ENCODE data around the gene TPO. TPM values are rescaled to one million over a fixed set of nuclear protein-coding genes. Genes with fewer than 3 reads are reported as not detected.

TPO gene
- total and polyA plus RNA-seq, 4 donors: not detected

GRCh38 chr2:1394709-1395408 is 18.4 kb upstream of the TPO start:
- no peaks in the 10 kb centered on the region for H3K9me3 ChIP-seq (ENCODE audit: control insufficient read depth in 4 of 4, low read length in 3 of 4)
- WGBS: 83% methylated on average over 7 of the region's 7 CpGs
- no peak overlapping the region for H3K9ac ChIP-seq (ENCODE audit: low read depth in 1 of 2, low read length in 2 of 2)
- peaks cover 0 to 4% (median 0%) of the 10 kb centered on the region in 4 donors for H3K27me3 ChIP-seq (ENCODE audit: control insufficient read depth in 4 of 4, insufficient read depth in 4 of 4, low read length in 3 of 4)
- no peak overlapping the region for H3K27ac ChIP-seq (ENCODE audit: low read depth in 1 of 2, low read length in 2 of 2)
- H3K4me1 ChIP-seq (ENCODE audit: control insufficient read depth in 4 of 4, insufficient read depth in 4 of 4, low read length in 3 of 4): no peaks in the 10 kb centered on the region
- H3K36me3 ChIP-seq (ENCODE audit: control insufficient read depth in 4 of 4, insufficient read depth in 3 of 4, low read depth in 1 of 4, low read length in 3 of 4): no peaks in the 10 kb centered on the region
- H3K4me3 ChIP-seq (ENCODE audit: low read depth in 1 of 3, low read length in 3 of 3): no peak overlapping the region
- DNase-seq (ENCODE audit: low spot score): no peak
- TF ChIP-seq TAF1 (conservative IDR thresholded peaks at IDR 0.05) (no peak), RAD21 (IDR thresholded peaks at IDR 0.05) (no peak), NR2F2 (IDR thresholded peaks at IDR 0.05) (no peak), MAX (IDR thresholded peaks at IDR 0.05) (no peak), YY1 (IDR thresholded peaks at IDR 0.05) (no peak), JUND (IDR thresholded peaks at IDR 0.05) (no peak), HNF4A (conservative IDR thresholded peaks at IDR 0.05) (no peak)

- Histone ChIP-seq H3K27me3 (ENCODE audit: control insufficient read depth in 4 of 4, insufficient read depth in 4 of 4, low read length in 3 of 4) (peaks cover 0 to 4% (median 1%) of the 10 kb centered on the region in 4 donors), H3K9me3 (ENCODE audit: control insufficient read depth in 4 of 4, low read length in 3 of 4) (no peaks in the 10 kb centered on the region), H3K4me1 (ENCODE audit: control insufficient read depth in 4 of 4, insufficient read depth in 4 of 4, low read length in 3 of 4) (no peaks in the 10 kb centered on the region), H3K27ac (ENCODE audit: low read depth in 1 of 2, low read length in 2 of 2) (no peak overlapping the region), H3K4me3 (ENCODE audit: low read depth in 1 of 3, low read length in 3 of 3) (no peak overlapping the region), H3K9ac (ENCODE audit: low read depth in 1 of 2, low read length in 2 of 2) (no peak overlapping the region), H3K36me3 (ENCODE audit: control insufficient read depth in 4 of 4, insufficient read depth in 3 of 4, low read depth in 1 of 4, low read length in 3 of 4) (no peaks in the 10 kb centered on the region)
- WGBS: 47% methylated on average over 4 of the region's 4 CpGs
- no peak for TF ChIP-seq HNF4G (IDR thresholded peaks at IDR 0.05)
- no peak for TF ChIP-seq SP1 (IDR thresholded peaks at IDR 0.05)
- TF ChIP-seq CTCF (IDR thresholded peaks at IDR 0.05; ENCODE audit: low read depth, low read length, missing input control): no peak
- no peak for TF ChIP-seq RXRA (IDR thresholded peaks at IDR 0.05)
- TF ChIP-seq HNF4A (conservative IDR thresholded peaks at IDR 0.05): no peak
- TF ChIP-seq ATF3 (IDR thresholded peaks at IDR 0.05): no peak
- TF ChIP-seq REST (IDR thresholded peaks at IDR 0.05): no peak
- no peak for TF ChIP-seq YY1 (IDR thresholded peaks at IDR 0.05)
- TF ChIP-seq FOXA2 (IDR thresholded peaks at IDR 0.05): no peak
- TF ChIP-seq RAD21 (IDR thresholded peaks at IDR 0.05): no peak
- DNase-seq (ENCODE audit: low spot score): no peak
Measured at GRCh38 chr2:1397350-1397749, 15.9 kb upstream of the TPO start.

All from liver (tissue), 9 donors.